Natural killer cell (primary cell): ENCODE measurements around the gene EBF3. TPM values are rescaled to one million over a fixed set of nuclear protein-coding genes. Genes with fewer than 3 reads are reported as not detected.

Experiments
- ATAC-seq, 3 donors: fragments of 150-1000 bp in 2 of 3; fragments of 200-7000 bp in 1 of 3; cut with Tn5 transposase; 1 replicate in 1 of 3; 2 replicates in 2 of 3; pipeline ENCODE4 v1.10.0; 2021; ENCODE audit warnings: mild to moderate bottlenecking in 2 of 3, moderate library complexity in 2 of 3
- DNase-seq, 2 donors: peaks; one replicate each; pipeline versions ENCODE4 v3.0.0 to v3.0.0-alpha.2; 2013 to 2021; ENCODE audit warnings: mixed read lengths in 1 of 2
- H3K27ac ChIP-seq: one replicate; pipeline ENCODE4 v1.5.1; 2013; ENCODE audit warnings: mild to moderate bottlenecking, low read length
- H3K27me3 ChIP-seq: one replicate; pipeline ENCODE4 v1.6.1; 2013; ENCODE audit warnings: low read length; ENCODE audit not compliant: control insufficient read depth, insufficient read depth
- H3K36me3 ChIP-seq: one replicate; pipeline ENCODE4 v1.6.1; 2013; ENCODE audit warnings: low read length; ENCODE audit not compliant: control insufficient read depth, insufficient read depth
- H3K4me1 ChIP-seq: one replicate; pipeline ENCODE4 v1.6.1; 2013; ENCODE audit warnings: low read length; ENCODE audit not compliant: control insufficient read depth, insufficient read depth
- H3K4me3 ChIP-seq: one replicate; pipeline ENCODE4 v1.5.1; 2013; ENCODE audit warnings: low read length
- H3K9me3 ChIP-seq: one replicate; pipeline ENCODE4 v1.6.1; 2013; ENCODE audit warnings: low read length; ENCODE audit not compliant: control insufficient read depth, insufficient read depth
- H3K27ac Mint-ChIP-seq, 2 donors: one replicate each; pipeline ENCODE4 v1.8.0; 2022; ENCODE audit warnings: mild to moderate bottlenecking in 2 of 2, mixed read lengths in 2 of 2, moderate library complexity in 1 of 2
- H3K27me3 Mint-ChIP-seq, 2 donors: one replicate each; pipeline ENCODE4 v1.8.0; 2022; ENCODE audit warnings: low read depth in 2 of 2, mixed read lengths in 2 of 2
- H3K36me3 Mint-ChIP-seq: one replicate; pipeline ENCODE4 v1.8.0; 2022; ENCODE audit warnings: mixed read lengths
- H3K4me1 Mint-ChIP-seq, 2 donors: one replicate each; pipeline ENCODE4 v1.8.0; 2022; ENCODE audit warnings: mixed read lengths in 2 of 2
- H3K4me3 Mint-ChIP-seq: one replicate; pipeline ENCODE4 v1.8.0; 2022; ENCODE audit warnings: mild to moderate bottlenecking, moderate library complexity, mixed read lengths
- H3K9me3 Mint-ChIP-seq, 2 donors: one replicate each; pipeline ENCODE4 v1.8.0; 2022; ENCODE audit warnings: mixed read lengths in 2 of 2
- WGBS: methylation state at CpG from one replicate; pipeline ENCODE4 v1.1.7; 2013; ENCODE audit warnings: missing lambda C conversion rate; ENCODE audit not compliant: insufficient coverage; 5-methylcytosine and 5-hydroxymethylcytosine counted together
- intact Hi-C: fragments of 100-400 bp; cut with micrococcal nuclease; formaldehyde crosslinking; loops from one replicate; pipeline ENCODE4 v1.14.2; 2022
- total RNA-seq, 4 donors: library from RNA; stranded (reverse); fragments of 120-200 nt in 1 of 4; gene quantifications; one replicate each; pipeline versions ENCODE4 v1.2.3 to v1.2.4, GENCODE V29; 2013 to 2022
- TF ChIP-seq, protein P1 (sequence below): fragments of 200-600 bp; IDR thresholded peaks from one replicate; pipeline ENCODE4 v1.8.0; 2022; ENCODE audit warnings: antibody characterized with exemption

EBF3 gene
- total RNA-seq, 3 donors from 2014 or later (not counting 1 experiment from before 2014, with no cell fraction given), result not detected

DNA sequence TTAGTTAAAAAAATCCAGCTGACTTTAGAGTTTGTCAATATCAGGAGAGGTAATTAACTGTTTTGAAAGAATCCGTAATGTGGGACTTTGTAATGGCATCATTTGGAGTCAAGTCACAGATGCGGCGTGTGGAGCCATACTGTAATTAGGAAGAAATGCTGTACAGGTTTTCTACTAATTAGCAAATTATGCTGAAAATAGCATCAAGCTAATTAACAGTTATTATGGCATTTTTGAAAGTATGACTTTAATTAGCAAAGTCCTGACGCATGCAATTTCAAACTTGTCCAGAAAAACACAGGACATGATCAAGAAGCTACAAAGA lies 68.3 kb downstream of the EBF3 start:
- WGBS, result 97% methylated on average over 4 of the region's 4 CpGs
- Histone ChIP-seq H3K27me3 (no peaks in the 10 kb centered on the region), H3K27ac (no peak overlapping the region), H3K36me3 (no peaks in the 10 kb centered on the region), H3K9me3 (no peaks in the 10 kb centered on the region), H3K4me1 (no peaks in the 10 kb centered on the region), H3K4me3 (no peak overlapping the region)
- DNase-seq, result no peak
- Mint-ChIP-seq H3K4me3 (no peak overlapping the region), H3K9me3 (no peaks in the 10 kb centered on the region), H3K36me3 (no peaks in the 10 kb centered on the region), H3K4me1 (no peaks in the 10 kb centered on the region), H3K27me3 (peaks cover 9 to 27% of the 10 kb centered on the region in 2 donors), H3K27ac (no peak overlapping the region)
- ATAC-seq, result no peak
- intact Hi-C loops, result no loop called here
- TF ChIP-seq, protein P1, sequence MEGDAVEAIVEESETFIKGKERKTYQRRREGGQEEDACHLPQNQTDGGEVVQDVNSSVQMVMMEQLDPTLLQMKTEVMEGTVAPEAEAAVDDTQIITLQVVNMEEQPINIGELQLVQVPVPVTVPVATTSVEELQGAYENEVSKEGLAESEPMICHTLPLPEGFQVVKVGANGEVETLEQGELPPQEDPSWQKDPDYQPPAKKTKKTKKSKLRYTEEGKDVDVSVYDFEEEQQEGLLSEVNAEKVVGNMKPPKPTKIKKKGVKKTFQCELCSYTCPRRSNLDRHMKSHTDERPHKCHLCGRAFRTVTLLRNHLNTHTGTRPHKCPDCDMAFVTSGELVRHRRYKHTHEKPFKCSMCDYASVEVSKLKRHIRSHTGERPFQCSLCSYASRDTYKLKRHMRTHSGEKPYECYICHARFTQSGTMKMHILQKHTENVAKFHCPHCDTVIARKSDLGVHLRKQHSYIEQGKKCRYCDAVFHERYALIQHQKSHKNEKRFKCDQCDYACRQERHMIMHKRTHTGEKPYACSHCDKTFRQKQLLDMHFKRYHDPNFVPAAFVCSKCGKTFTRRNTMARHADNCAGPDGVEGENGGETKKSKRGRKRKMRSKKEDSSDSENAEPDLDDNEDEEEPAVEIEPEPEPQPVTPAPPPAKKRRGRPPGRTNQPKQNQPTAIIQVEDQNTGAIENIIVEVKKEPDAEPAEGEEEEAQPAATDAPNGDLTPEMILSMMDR, result no peak

DNA sequence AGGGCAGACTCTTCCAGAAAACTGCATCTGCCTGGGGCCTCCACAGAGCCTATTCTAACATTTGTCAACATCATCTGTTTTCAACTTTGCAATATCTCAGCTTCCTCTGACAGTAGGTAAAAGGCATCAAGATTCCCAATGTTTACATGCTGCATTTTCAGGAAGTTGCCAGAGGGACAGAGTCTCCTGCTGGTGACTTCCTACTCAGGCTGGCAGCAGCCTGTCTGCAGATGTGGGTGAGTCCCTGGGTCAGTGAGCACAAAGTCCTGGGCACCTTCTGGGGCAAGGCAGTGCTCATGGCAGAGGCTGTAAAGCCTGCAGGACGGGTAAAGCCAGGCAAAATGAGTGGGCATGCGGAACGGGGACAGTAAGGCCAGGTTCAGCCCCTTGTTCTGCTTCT lies 69.4 kb downstream of the EBF3 start:
- Mint-ChIP-seq H3K27ac (no peak overlapping the region), H3K4me3 (no peak overlapping the region), H3K9me3 (no peaks in the 10 kb centered on the region), H3K4me1 (no peaks in the 10 kb centered on the region), H3K36me3 (no peaks in the 10 kb centered on the region), H3K27me3 (peaks cover 6 to 17% of the 10 kb centered on the region in 2 donors)
- no peaks in the 10 kb centered on the region for H3K4me1 ChIP-seq
- H3K36me3 ChIP-seq, result no peaks in the 10 kb centered on the region
- no peak overlapping the region for H3K27ac ChIP-seq
- WGBS, result 77% methylated on average over 3 of the region's 3 CpGs
- intact Hi-C loops, result no loop called here
- H3K27me3 ChIP-seq, result no peaks in the 10 kb centered on the region
- DNase-seq (no peak), ATAC-seq (no peak)
- no peaks in the 10 kb centered on the region for H3K9me3 ChIP-seq
- TF ChIP-seq, protein P1, result no peak
- no peak overlapping the region for H3K4me3 ChIP-seq

DNA sequence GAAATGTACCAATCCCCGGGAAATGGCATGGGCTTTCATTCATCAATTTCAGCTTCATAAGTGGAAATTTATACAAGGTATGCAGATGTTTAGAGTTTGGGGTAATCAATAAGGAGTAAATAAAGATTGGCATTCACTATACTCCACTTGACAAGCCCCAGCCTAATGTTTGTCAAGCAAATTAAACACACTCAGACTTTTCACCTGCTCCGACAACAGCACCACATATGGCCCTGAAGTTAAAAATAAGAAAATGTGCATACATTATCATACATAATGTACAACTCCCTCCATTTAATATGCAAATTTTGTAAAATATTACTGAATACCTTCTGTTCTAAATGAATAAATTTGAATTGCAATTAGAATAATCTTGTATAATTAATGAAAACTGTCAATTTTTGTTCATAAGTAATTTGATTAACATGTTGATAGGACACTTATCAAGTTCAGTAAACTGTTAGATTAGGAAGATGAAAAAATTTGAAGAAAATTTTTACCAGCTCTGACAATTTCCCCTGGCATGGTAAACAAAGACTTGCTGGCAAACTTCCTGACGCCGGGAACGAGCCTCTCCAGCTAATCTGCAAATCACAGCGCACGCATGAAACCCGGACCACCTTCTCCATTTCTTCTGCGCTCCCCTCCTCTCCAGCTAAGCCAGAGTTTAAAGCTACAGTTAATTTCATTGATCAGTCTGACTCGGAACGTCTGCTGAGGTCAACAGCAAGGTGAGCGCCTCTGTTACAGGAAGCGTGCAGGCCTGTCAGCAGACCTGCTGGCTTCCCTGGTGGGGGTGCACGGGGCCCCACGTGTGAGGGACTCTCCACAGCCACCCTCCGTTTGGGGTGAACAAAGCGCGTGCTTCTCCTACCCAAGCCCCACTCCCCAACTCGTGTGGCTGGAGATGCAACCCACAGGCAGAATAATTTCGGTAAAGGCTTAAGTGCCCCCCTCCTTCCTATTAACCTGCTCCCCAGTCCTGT lies 70.7 kb downstream of the EBF3 start:
- no peaks in the 10 kb centered on the region for H3K4me1 Mint-ChIP-seq
- Histone ChIP-seq H3K4me1 (no peaks in the 10 kb centered on the region), H3K9me3 (no peaks in the 10 kb centered on the region), H3K27ac (no peak overlapping the region), H3K36me3 (no peaks in the 10 kb centered on the region), H3K4me3 (no peak overlapping the region), H3K27me3 (no peaks in the 10 kb centered on the region)
- H3K4me3 Mint-ChIP-seq, result no peak overlapping the region
- 60% methylated on average over 17 of the region's 20 CpGs for WGBS
- TF ChIP-seq, protein P1, result no peak
- H3K27ac Mint-ChIP-seq, result no peak overlapping the region
- ATAC-seq (no peak), DNase-seq (no peak)
- intact Hi-C loops, result no loop called here
- peaks cover 5 to 16% of the 10 kb centered on the region in 2 donors for H3K27me3 Mint-ChIP-seq
- no peaks in the 10 kb centered on the region for H3K36me3 Mint-ChIP-seq
- no peaks in the 10 kb centered on the region for H3K9me3 Mint-ChIP-seq
